ENCODE results near the gene TULP1.

The TULP1 gene

DNA sequence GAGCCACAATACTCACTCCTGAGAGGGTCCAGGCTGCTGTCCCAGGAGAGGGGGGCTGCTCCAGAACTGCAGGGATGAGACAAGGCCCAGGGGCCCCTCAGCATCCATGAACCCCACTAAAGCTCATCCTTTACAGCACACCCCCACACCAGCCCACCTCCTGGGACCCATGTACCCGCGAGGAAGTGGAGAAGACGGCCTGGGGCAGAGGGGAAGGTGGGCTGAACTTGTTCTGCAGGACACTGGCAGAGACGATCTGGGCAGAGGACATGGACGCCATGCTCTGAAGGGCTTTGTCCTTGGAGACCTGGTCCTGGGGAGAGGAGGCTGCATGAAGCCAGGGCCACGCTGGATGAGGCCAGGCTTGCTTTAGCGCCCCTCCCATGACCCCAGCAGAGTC is 34.4 kb downstream of the TULP1 start:
- H3K27ac ChIP-seq (ENCODE audit: insufficient read depth in 1 of 2, low read depth in 1 of 2, low read length in 2 of 2, poor library complexity in 1 of 2, severe bottlenecking in 2 of 2) = no peak overlapping the region
- 96% methylated on average over 4 of the region's 7 CpGs for WGBS (ENCODE audit: insufficient coverage)
- H3K27me3 ChIP-seq (replicated peaks in 2 of 5; ENCODE audit: control insufficient read depth in 4 of 5, insufficient read depth in 5 of 5, low read length in 4 of 5) = no peaks in the 10 kb centered on the region
- H3K4me1 ChIP-seq (ENCODE audit: control extremely low read depth in 1 of 4, control insufficient read depth in 4 of 4, insufficient read depth in 4 of 4, low read length in 3 of 4) = peaks cover 0 to 8% (median 0%) of the 10 kb centered on the region in 4 experiments
- peaks cover 0 to 4% (median 0%) of the 10 kb centered on the region in 5 experiments for H3K9me3 ChIP-seq (ENCODE audit: control extremely low read depth in 1 of 5, control insufficient read depth in 4 of 5, insufficient read depth in 2 of 5, low read depth in 1 of 5, low read length in 4 of 5)
- H3K36me3 ChIP-seq (ENCODE audit: control insufficient read depth in 4 of 4, insufficient read depth in 4 of 4, low read length in 3 of 4) = peaks cover 0 to 7% (median under 1%) of the 10 kb centered on the region in 4 experiments
- POLR2A ChIA-PET = no interaction called here
- DNase-seq = no peak
- CTCF ChIA-PET = interaction anchor here (1.3 kb wide), 1 partner anchor 186 kb away, joined by 5 read pairs; no protein-coding TSS in a partner anchor
- H3K4me3 ChIP-seq (ENCODE audit: control insufficient read depth in 1 of 7, extremely low read depth in 1 of 7, insufficient read depth in 4 of 7, low read depth in 2 of 7, low read length in 6 of 7) = no peak overlapping the region

DNA sequence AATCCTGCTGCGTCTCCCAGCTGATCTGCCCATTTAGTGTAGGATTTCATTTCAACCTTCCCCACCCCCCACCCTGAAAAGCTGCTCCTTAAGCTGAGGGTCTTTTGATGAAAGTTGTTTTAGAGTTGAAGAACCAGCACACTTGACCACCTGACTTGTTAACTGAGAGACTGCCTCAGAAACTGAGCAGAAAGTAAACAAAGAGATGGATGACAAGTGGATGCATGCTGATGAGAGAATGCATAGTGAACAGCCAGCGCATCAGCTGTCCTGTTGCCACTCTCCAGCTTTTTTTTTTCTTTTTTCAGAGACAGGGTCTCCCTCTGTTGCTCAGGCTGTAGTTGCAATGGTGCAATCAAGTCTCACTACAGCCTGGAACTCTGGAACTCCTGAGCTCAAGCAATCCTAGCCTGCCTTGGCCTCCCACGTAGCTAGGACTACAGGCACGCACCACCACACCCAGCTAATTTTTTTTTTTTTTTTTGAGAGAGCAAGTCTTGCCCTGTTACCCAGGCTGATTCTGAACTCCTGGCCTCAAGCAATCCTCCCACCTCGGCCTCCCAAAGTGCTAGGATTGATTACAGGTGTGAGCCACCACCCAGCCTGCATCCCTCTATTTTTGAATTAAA is 35.0 kb downstream of the TULP1 start:
- CTCF ChIA-PET = interaction anchor here (0.9 to 1.7 kb wide), 3 partner anchors 10 to 185 kb away, joined by 3 to 6 read pairs (median 5); partner anchors contain the start of gene RPL10A

DNA sequence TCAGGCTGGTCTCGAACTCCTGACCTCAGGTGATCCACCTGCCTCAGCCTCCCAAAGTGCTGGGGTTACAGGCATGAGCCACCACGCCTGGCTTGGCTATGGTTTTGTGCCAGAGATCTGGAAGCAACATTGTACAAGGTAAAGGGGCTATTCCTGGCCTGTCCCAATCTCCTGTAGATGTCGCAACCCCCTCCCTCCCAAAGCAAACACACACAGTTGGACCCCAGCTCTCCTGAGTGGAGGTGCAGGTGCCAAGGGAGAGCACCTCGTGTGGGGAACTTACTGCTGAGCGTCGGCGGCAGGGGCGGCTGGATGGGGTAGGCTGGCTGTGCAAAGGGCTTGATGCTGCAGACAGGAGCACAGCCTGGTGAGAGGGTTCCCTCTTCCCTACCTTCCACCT is 35.7 kb downstream of the TULP1 start:
- peaks cover 0 to 4% (median 0%) of the 10 kb centered on the region in 5 experiments for H3K9me3 ChIP-seq (ENCODE audit: control extremely low read depth in 1 of 5, control insufficient read depth in 4 of 5, insufficient read depth in 2 of 5, low read depth in 1 of 5, low read length in 4 of 5)
- POLR2A ChIA-PET = no interaction called here
- DNase-seq = no peak
- H3K4me3 ChIP-seq (ENCODE audit: control insufficient read depth in 1 of 7, extremely low read depth in 1 of 7, insufficient read depth in 4 of 7, low read depth in 2 of 7, low read length in 6 of 7) = peak overlapping the region in 1 of 7 experiments; percentile 11
- no peaks in the 10 kb centered on the region for H3K27me3 ChIP-seq (replicated peaks in 2 of 5; ENCODE audit: control insufficient read depth in 4 of 5, insufficient read depth in 5 of 5, low read length in 4 of 5)
- H3K27ac ChIP-seq (ENCODE audit: insufficient read depth in 1 of 2, low read depth in 1 of 2, low read length in 2 of 2, poor library complexity in 1 of 2, severe bottlenecking in 2 of 2) = no peak overlapping the region
- 100% methylated on average over 7 of the region's 8 CpGs for WGBS (ENCODE audit: insufficient coverage)
- peaks cover 0 to 18% (median 8%) of the 10 kb centered on the region in 4 experiments for H3K36me3 ChIP-seq (ENCODE audit: control insufficient read depth in 4 of 4, insufficient read depth in 4 of 4, low read length in 3 of 4)
- CTCF ChIA-PET = interaction anchor here (0.9 to 1.7 kb wide), 3 partner anchors 9 to 184 kb away, joined by 3 to 6 read pairs (median 5); partner anchors contain the start of gene RPL10A
- peaks cover 0 to 4% (median 2%) of the 10 kb centered on the region in 4 experiments for H3K4me1 ChIP-seq (ENCODE audit: control extremely low read depth in 1 of 4, control insufficient read depth in 4 of 4, insufficient read depth in 4 of 4, low read length in 3 of 4)

More for the DNA sequence above, 35.0 kb downstream of the TULP1 start:
- Histone ChIP-seq H3K27ac (ENCODE audit: insufficient read depth in 1 of 2, low read depth in 1 of 2, low read length in 2 of 2, poor library complexity in 1 of 2, severe bottlenecking in 2 of 2) (no peak overlapping the region), H3K36me3 (ENCODE audit: control insufficient read depth in 4 of 4, insufficient read depth in 4 of 4, low read length in 3 of 4) (peaks cover 0 to 12% (median 4%) of the 10 kb centered on the region in 4 experiments), H3K9me3 (ENCODE audit: control extremely low read depth in 1 of 5, control insufficient read depth in 4 of 5, insufficient read depth in 2 of 5, low read depth in 1 of 5, low read length in 4 of 5) (peaks cover 0 to 4% (median 0%) of the 10 kb centered on the region in 5 experiments), H3K27me3 (replicated peaks in 2 of 5; ENCODE audit: control insufficient read depth in 4 of 5, insufficient read depth in 5 of 5, low read length in 4 of 5) (no peaks in the 10 kb centered on the region), H3K4me1 (ENCODE audit: control extremely low read depth in 1 of 4, control insufficient read depth in 4 of 4, insufficient read depth in 4 of 4, low read length in 3 of 4) (peaks cover 0 to 4% (median 0%) of the 10 kb centered on the region in 4 experiments), H3K4me3 (ENCODE audit: control insufficient read depth in 1 of 7, extremely low read depth in 1 of 7, insufficient read depth in 4 of 7, low read depth in 2 of 7, low read length in 6 of 7) (no peak overlapping the region)
- POLR2A ChIA-PET = no interaction called here
- no peak for DNase-seq
- WGBS (ENCODE audit: insufficient coverage) = 100% methylated on average over 3 of the region's 5 CpGs

DNA sequence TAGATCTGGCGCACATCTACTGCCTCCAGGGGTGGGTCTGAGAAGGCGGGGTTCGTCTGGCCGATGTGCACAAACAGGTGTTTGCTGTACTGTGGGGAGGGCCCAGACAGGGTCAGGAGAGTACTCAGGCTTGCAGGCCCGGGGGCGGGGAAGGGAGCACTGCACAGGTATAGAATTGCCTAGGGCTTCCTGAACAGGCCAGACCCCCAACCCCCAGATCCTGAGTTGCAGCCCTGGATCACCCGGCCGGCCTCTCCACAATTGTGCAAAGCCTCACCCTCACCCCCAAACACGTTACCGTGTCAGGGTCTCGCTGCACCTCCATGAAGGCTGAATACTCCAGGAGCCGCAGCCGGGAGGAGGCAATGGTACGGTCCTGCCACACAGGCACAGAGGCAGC is 36.7 kb downstream of the TULP1 start:
- POLR2A ChIA-PET = interaction anchor here (0.5 kb wide), 1 partner anchor 19 kb away, joined by 4 read pairs; no protein-coding TSS in a partner anchor
- Histone ChIP-seq H3K4me1 (ENCODE audit: control extremely low read depth in 1 of 4, control insufficient read depth in 4 of 4, insufficient read depth in 4 of 4, low read length in 3 of 4) (peaks cover 0 to 12% (median 4%) of the 10 kb centered on the region in 4 experiments), H3K9me3 (ENCODE audit: control extremely low read depth in 1 of 5, control insufficient read depth in 4 of 5, insufficient read depth in 2 of 5, low read depth in 1 of 5, low read length in 4 of 5) (peaks cover 0 to 4% (median 0%) of the 10 kb centered on the region in 5 experiments), H3K27me3 (replicated peaks in 2 of 5; ENCODE audit: control insufficient read depth in 4 of 5, insufficient read depth in 5 of 5, low read length in 4 of 5) (no peaks in the 10 kb centered on the region), H3K27ac (ENCODE audit: insufficient read depth in 1 of 2, low read depth in 1 of 2, low read length in 2 of 2, poor library complexity in 1 of 2, severe bottlenecking in 2 of 2) (no peak overlapping the region), H3K4me3 (ENCODE audit: control insufficient read depth in 1 of 7, extremely low read depth in 1 of 7, insufficient read depth in 4 of 7, low read depth in 2 of 7, low read length in 6 of 7) (no peak overlapping the region), H3K36me3 (ENCODE audit: control insufficient read depth in 4 of 4, insufficient read depth in 4 of 4, low read length in 3 of 4) (peaks cover 0 to 27% (median 12%) of the 10 kb centered on the region in 4 experiments)
- WGBS (ENCODE audit: insufficient coverage) = 100% methylated on average over 9 of the region's 14 CpGs
- CTCF ChIA-PET = interaction anchor here (1.7 kb wide), 1 partner anchor 8 kb away, joined by 6 read pairs; the partner anchor contains the start of gene RPL10A
- no peak for DNase-seq

DNA sequence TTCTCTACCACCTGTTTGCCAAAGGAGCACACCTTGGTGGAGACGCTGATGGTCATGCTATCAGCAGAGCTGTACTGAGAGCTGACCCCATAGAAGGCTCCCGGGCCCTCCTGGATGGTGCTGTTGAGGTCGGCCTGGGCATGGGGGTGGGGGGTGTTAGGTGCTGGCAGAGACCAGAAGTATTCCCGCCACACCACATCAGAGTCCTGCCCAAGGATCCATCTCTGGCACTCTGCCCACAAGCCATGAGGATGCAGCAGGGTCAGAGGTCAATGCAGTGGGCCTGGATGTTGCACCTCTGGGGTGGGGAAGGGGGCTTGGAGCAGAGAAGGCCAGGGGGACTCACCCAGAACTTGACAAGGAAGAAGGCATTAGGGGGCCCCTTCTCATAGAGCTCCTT is 37.1 kb downstream of the TULP1 start:
- CTCF ChIA-PET = no interaction called here

DNA sequence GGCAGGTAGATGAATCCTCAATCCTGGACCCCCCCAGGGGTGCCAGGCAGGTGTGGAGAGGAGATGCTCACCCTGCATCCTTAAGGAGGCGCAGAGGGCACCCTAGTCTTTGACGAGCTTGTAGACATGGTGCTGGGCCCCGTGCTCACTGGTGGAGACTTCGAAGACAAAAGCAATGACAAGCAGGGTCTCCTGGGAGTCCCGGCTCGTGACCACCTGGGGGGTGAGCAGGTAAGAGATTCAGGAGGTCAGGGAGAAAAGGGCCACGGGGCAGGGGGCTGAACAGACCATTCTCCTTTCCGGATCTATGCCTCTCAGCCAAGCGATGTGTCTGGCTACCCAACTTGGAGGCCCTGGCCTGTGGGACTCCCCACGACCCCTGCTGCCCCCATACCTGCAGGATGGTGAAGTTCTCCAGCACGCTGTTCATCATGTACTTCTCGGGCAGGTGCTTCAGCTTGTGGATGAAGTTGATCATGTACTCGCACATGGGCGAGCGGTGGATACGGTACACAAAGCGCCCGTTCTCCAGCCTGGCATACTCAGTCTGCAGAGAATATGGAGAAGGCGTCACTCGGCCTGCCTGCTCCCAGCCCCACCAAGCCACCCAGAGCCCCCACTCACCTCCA is 37.6 kb downstream of the TULP1 start:
- Histone ChIP-seq H3K4me1 (ENCODE audit: control extremely low read depth in 1 of 4, control insufficient read depth in 4 of 4, insufficient read depth in 4 of 4, low read length in 3 of 4) (peaks cover 0 to 22% (median 12%) of the 10 kb centered on the region in 4 experiments), H3K27ac (ENCODE audit: insufficient read depth in 1 of 2, low read depth in 1 of 2, low read length in 2 of 2, poor library complexity in 1 of 2, severe bottlenecking in 2 of 2) (no peak overlapping the region), H3K4me3 (ENCODE audit: control insufficient read depth in 1 of 7, extremely low read depth in 1 of 7, insufficient read depth in 4 of 7, low read depth in 2 of 7, low read length in 6 of 7) (no peak overlapping the region), H3K9me3 (ENCODE audit: control extremely low read depth in 1 of 5, control insufficient read depth in 4 of 5, insufficient read depth in 2 of 5, low read depth in 1 of 5, low read length in 4 of 5) (peaks cover 0 to 4% (median 0%) of the 10 kb centered on the region in 5 experiments), H3K27me3 (replicated peaks in 2 of 5; ENCODE audit: control insufficient read depth in 4 of 5, insufficient read depth in 5 of 5, low read length in 4 of 5) (no peaks in the 10 kb centered on the region), H3K36me3 (ENCODE audit: control insufficient read depth in 4 of 4, insufficient read depth in 4 of 4, low read length in 3 of 4) (peaks cover 2 to 35% (median 19%) of the 10 kb centered on the region in 4 experiments)
- WGBS (ENCODE audit: insufficient coverage) = 96% methylated on average over 18 of the region's 20 CpGs
- no peak for DNase-seq
- CTCF ChIA-PET = no interaction called here
- POLR2A ChIA-PET = interaction anchor here (0.5 kb wide), 1 partner anchor 20 kb away, joined by 4 read pairs; no protein-coding TSS in a partner anchor

More for the DNA sequence above, 37.1 kb downstream of the TULP1 start:
- no CpG with 5 or more reads among the region's 4 CpGs for WGBS (ENCODE audit: insufficient coverage)
- H3K4me1 ChIP-seq (ENCODE audit: control extremely low read depth in 1 of 4, control insufficient read depth in 4 of 4, insufficient read depth in 4 of 4, low read length in 3 of 4) = peaks cover 0 to 17% (median 8%) of the 10 kb centered on the region in 4 experiments
- no peak overlapping the region for H3K27ac ChIP-seq (ENCODE audit: insufficient read depth in 1 of 2, low read depth in 1 of 2, low read length in 2 of 2, poor library complexity in 1 of 2, severe bottlenecking in 2 of 2)
- H3K36me3 ChIP-seq (ENCODE audit: control insufficient read depth in 4 of 4, insufficient read depth in 4 of 4, low read length in 3 of 4) = peaks cover 0 to 31% (median 15%) of the 10 kb centered on the region in 4 experiments
- POLR2A ChIA-PET = interaction anchor here (0.5 kb wide), 1 partner anchor 19 kb away, joined by 4 read pairs; no protein-coding TSS in a partner anchor
- H3K9me3 ChIP-seq (ENCODE audit: control extremely low read depth in 1 of 5, control insufficient read depth in 4 of 5, insufficient read depth in 2 of 5, low read depth in 1 of 5, low read length in 4 of 5) = peaks cover 0 to 4% (median 0%) of the 10 kb centered on the region in 5 experiments
- no peaks in the 10 kb centered on the region for H3K27me3 ChIP-seq (replicated peaks in 2 of 5; ENCODE audit: control insufficient read depth in 4 of 5, insufficient read depth in 5 of 5, low read length in 4 of 5)
- H3K4me3 ChIP-seq (ENCODE audit: control insufficient read depth in 1 of 7, extremely low read depth in 1 of 7, insufficient read depth in 4 of 7, low read depth in 2 of 7, low read length in 6 of 7) = no peak overlapping the region
- no peak for DNase-seq
